GM10248 (cell line): Measurements from ENCODE around the gene TBC1D1.
A peak's percentile ranks its signal among the peaks of the same experiment; 100 is the strongest.
"Not testable (repeated sequence)": the region's sequence is repeated elsewhere in the genome, so short reads cannot be mapped to it uniquely, and the experiment has no call there.

Source experiments
- CTCF ChIA-PET: fragments of 300-600 bp; sonication (Branson Sonifier 250); formaldehyde crosslinking; extraction: SDS; loops from one replicate; lab custom pipeline; 2021; ENCODE audit warnings: antibody characterized with exemption; lab: Yijun Ruan, JAX
- POLR2A ChIA-PET: fragments of 350-650 bp; sonication (Branson Sonifier 250); formaldehyde crosslinking; extraction: SDS; loops from one replicate; lab custom pipeline; 2020; ENCODE audit warnings: antibody characterized with exemption; lab: Yijun Ruan, JAX
- DNase-seq: peaks from one replicate; pipeline ENCODE4 v3.0.0; 2012; ENCODE audit errors: extremely low spot score
- CTCF ChIP-seq: IDR thresholded peaks from 2 replicates; pipeline ENCODE4 v1.5.1; 2012; ENCODE audit warnings: mild to moderate bottlenecking, low read depth; ENCODE audit errors: extremely low read depth, missing control alignments, control extremely low read depth

The TBC1D1 gene

GRCh38 chr4:37917388-37917787, 26.5 kb downstream of the TBC1D1 start:
- CTCF ChIA-PET, result interaction anchor here (1.1 kb wide), 1 partner anchor 11 kb away, joined by 5 read pairs; no protein-coding TSS in a partner anchor
- no peak for TF ChIP-seq CTCF
- DNase-seq, result no peak
- POLR2A ChIA-PET, result no interaction called here

- no peak for DNase-seq
- ChIA-PET CTCF (interaction anchor here (1.1 kb wide), 1 partner anchor 9 kb away, joined by 5 read pairs; no protein-coding TSS in a partner anchor), POLR2A (no interaction called here)
- no peak for TF ChIP-seq CTCF
Measured at GRCh38 chr4:37918653-37919052, 27.8 kb downstream of the TBC1D1 start.

GRCh38 chr4:37922328-37922727, 31.4 kb downstream of the TBC1D1 start:
- peak; percentile 16 for DNase-seq
- TF ChIP-seq CTCF, result no peak
- CTCF ChIA-PET, result no interaction called here
- POLR2A ChIA-PET, result no interaction called here

- CTCF ChIA-PET, result interaction anchor here (0.9 kb wide), 1 partner anchor 113 kb away, joined by 3 read pairs; no protein-coding TSS in a partner anchor
- DNase-seq, POLR2A ChIA-PET: not testable (repeated sequence)
Measured at GRCh38 chr4:37923089-37923488, 32.2 kb downstream of the TBC1D1 start.

- CTCF ChIA-PET, result no interaction called here
- no peak for DNase-seq
- POLR2A ChIA-PET, result no interaction called here
- TF ChIP-seq CTCF, result no peak
Measured at GRCh38 chr4:37924946-37925345, 34.1 kb downstream of the TBC1D1 start.

- ChIA-PET CTCF (interaction anchor here (1.0 to 1.5 kb wide), 7 partner anchors 8 to 325 kb away, joined by 3 to 5 read pairs (median 3); no protein-coding TSS in a partner anchor), POLR2A (no interaction called here)
- DNase-seq, result no peak
- TF ChIP-seq CTCF, result no peak
Measured at GRCh38 chr4:37927434-37927833, 36.5 kb downstream of the TBC1D1 start.

- no peak for DNase-seq
- TF ChIP-seq CTCF, result no peak
- ChIA-PET POLR2A (no interaction called here), CTCF (interaction anchor here (1.0 to 1.5 kb wide), 5 partner anchors 9 to 326 kb away, joined by 3 to 5 read pairs (median 3); no protein-coding TSS in a partner anchor)
Measured at GRCh38 chr4:37928426-37929416, 37.8 kb downstream of the TBC1D1 start.
